AG10803 (cell line): ENCODE results near the gene OSBPL10.

Source experiments
- DNase-seq: peaks from one replicate; pipeline ENCODE4 v3.0.0; 2010; ENCODE audit warnings: low read depth
- H3K4me3 ChIP-seq: 2 replicates; pipeline ENCODE4 v1.5.1; 2011; ENCODE audit warnings: mild to moderate bottlenecking, low read length, control low read depth
- CTCF ChIP-seq: conservative IDR thresholded peaks from 2 replicates; pipeline ENCODE4 v1.5.1; 2011; ENCODE audit warnings: mild to moderate bottlenecking, low read length, control low read depth, inconsistent platforms

The OSBPL10 gene

GRCh38 chr3:31884251-31884650 is 96.8 kb downstream of the OSBPL10 start:
- no peak for DNase-seq
- H3K4me3 ChIP-seq, result no peak overlapping the region
- TF ChIP-seq CTCF, result no peak

- DNase-seq, result no peak
- H3K4me3 ChIP-seq, result no peak overlapping the region
- TF ChIP-seq CTCF, result no peak
These were observed 98.2 kb downstream of the OSBPL10 start for GRCh38 chr3:31882895-31883294.

GRCh38 chr3:31882431-31882830 is 98.6 kb downstream of the OSBPL10 start:
- TF ChIP-seq CTCF, result no peak
- DNase-seq, result no peak
- no peak overlapping the region for H3K4me3 ChIP-seq

- H3K4me3 ChIP-seq, result no peak overlapping the region
- no peak for TF ChIP-seq CTCF
- no peak for DNase-seq
These were observed 100.5 kb downstream of the OSBPL10 start for GRCh38 chr3:31880482-31881078.

GRCh38 chr3:31880020-31880419 is 101.0 kb downstream of the OSBPL10 start:
- DNase-seq, result peak; percentile 27
- TF ChIP-seq CTCF, result peak; percentile 8
- H3K4me3 ChIP-seq, result no peak overlapping the region

- H3K4me3 ChIP-seq, result no peak overlapping the region
- no peak for DNase-seq
- TF ChIP-seq CTCF, result no peak
These were observed 101.7 kb downstream of the OSBPL10 start for GRCh38 chr3:31879365-31879764.

GRCh38 chr3:31878231-31878838 is 102.7 kb downstream of the OSBPL10 start:
- H3K4me3 ChIP-seq, result no peak overlapping the region
- DNase-seq, result peak; percentile 68
- TF ChIP-seq CTCF, result no peak
